OCI-LY1 (cell line): Measurements from ENCODE around the gene SHISAL2A.

Source experiments
- H2AFZ ChIP-seq: fragments of 200-600 bp; sonication (generic), shearing (Covaris generic); 2 replicates; pipeline ENCODE4 v1.6.0; 2014; ENCODE audit warnings: antibody characterized with exemption, mild to moderate bottlenecking, low read length
- H3F3A ChIP-seq: fragments of 200-600 bp; sonication (generic), shearing (Covaris generic); 2 replicates; pipeline ENCODE4 v1.6.0; 2014; ENCODE audit warnings: mild to moderate bottlenecking, antibody characterized with exemption, low read length, moderate library complexity; ENCODE audit not compliant: insufficient read depth
- H3K27ac ChIP-seq: fragments of 200-600 bp; sonication (generic); 2 replicates; pipeline ENCODE4 v1.5.1; 2014; ENCODE audit warnings: low read length, mixed run types, mild to moderate bottlenecking, low read depth; ENCODE audit not compliant: poor library complexity, severe bottlenecking
- H3K27me3 ChIP-seq: fragments of 200-600 bp; sonication (generic); 2 replicates; pipeline ENCODE4 v1.6.0; 2014; ENCODE audit warnings: antibody characterized with exemption, mild to moderate bottlenecking, low read length, moderate library complexity; ENCODE audit not compliant: insufficient read depth
- H3K36me3 ChIP-seq: fragments of 200-600 bp; sonication (generic); 2 replicates; pipeline ENCODE4 v1.6.1; 2014; ENCODE audit warnings: mild to moderate bottlenecking, antibody characterized with exemption, low read length, moderate library complexity, mixed read lengths; ENCODE audit not compliant: insufficient read depth
- H3K4me1 ChIP-seq: fragments of 200-600 bp; sonication (generic); 2 replicates; pipeline ENCODE4 v1.5.1; 2014; ENCODE audit warnings: mild to moderate bottlenecking, low read length, moderate library complexity; ENCODE audit not compliant: insufficient read depth, severe bottlenecking
- H3K4me2 ChIP-seq: fragments of 200-600 bp; sonication (generic), shearing (Covaris generic); 2 replicates; pipeline ENCODE4 v1.6.1; 2014; ENCODE audit warnings: low read length
- H3K4me3 ChIP-seq: fragments of 200-600 bp; sonication (generic); 2 replicates; pipeline ENCODE4 v1.5.1; 2014; ENCODE audit warnings: low read length, low read depth, mild to moderate bottlenecking, mixed read lengths; ENCODE audit not compliant: poor library complexity, severe bottlenecking
- H3K79me2 ChIP-seq: fragments of 200-600 bp; shearing (Covaris generic); 2 replicates; pipeline ENCODE4 v1.6.1; 2016; ENCODE audit warnings: mixed run types, low read length, mixed read lengths; ENCODE audit not compliant: insufficient read depth
- H3K9ac ChIP-seq: fragments of 200-600 bp; sonication (generic), shearing (Covaris generic); 2 replicates; pipeline ENCODE4 v1.6.1; 2014; ENCODE audit warnings: mild to moderate bottlenecking, low read length, mixed read lengths
- H3K9me2 ChIP-seq: fragments of 200-600 bp; sonication (generic), shearing (Covaris generic); 2 replicates; pipeline ENCODE4 v1.6.1; 2014; ENCODE audit warnings: low read depth, mild to moderate bottlenecking, low read length, mixed read lengths
- H3K9me3 ChIP-seq: fragments of 200-600 bp; shearing (Covaris generic); 2 replicates; pipeline ENCODE4 v1.6.1; 2014; ENCODE audit warnings: low read length, mixed read lengths
- H4K20me1 ChIP-seq: fragments of 200-600 bp; sonication (generic), shearing (Covaris generic); 2 replicates; pipeline ENCODE4 v1.6.0; 2016; ENCODE audit warnings: mild to moderate bottlenecking, low read length; ENCODE audit not compliant: insufficient read depth
- CTCF ChIP-seq: fragments of 200-600 bp; sonication (generic), shearing (Covaris generic); IDR thresholded peaks from 2 replicates; pipeline ENCODE4 v1.5.1; 2017; ENCODE audit warnings: mild to moderate bottlenecking, antibody characterized with exemption, low read length, moderate library complexity, mixed read lengths
- EZH2 ChIP-seq: fragments of 200-600 bp; sonication (generic), shearing (Covaris generic); IDR thresholded peaks from 2 replicates; pipeline ENCODE4 v1.8.0; 2017; ENCODE audit warnings: borderline replicate concordance, mixed run types, mild to moderate bottlenecking, antibody characterized with exemption, low read length, moderate library complexity, mixed read lengths

SHISAL2A gene

GRCh38 chr1:52632732-52633290 is at the start of gene SHISAL2A:
Gene SHISAL2A, plus strand, starts transcription at chr1:52633168. Its CDS starts 326 bp downstream, at chr1:52633494.
- H3K27me3 ChIP-seq: no peaks in the 10 kb centered on the region
- peak within 1 kb of the TSS; percentile 66 for H3K4me3 ChIP-seq
- peak within 1 kb of the TSS; percentile 95 for H3K4me2 ChIP-seq
- H3K79me2 ChIP-seq: no peaks in the 10 kb centered on the region
- no peaks in the 10 kb centered on the region for H3K9me3 ChIP-seq
- peak within 1 kb of the TSS; percentile 84 for H3K9ac ChIP-seq
- no peaks in the 10 kb centered on the region for H3K9me2 ChIP-seq
- H3K36me3 ChIP-seq: no peaks in the 10 kb centered on the region; the same call in 1 of the 2 replicates
- no peak for TF ChIP-seq EZH2
- TF ChIP-seq CTCF: no peak
- H3K4me1 ChIP-seq: peaks cover 94% of the 10 kb centered on the region
- no peak within 1 kb of the TSS for H2AFZ ChIP-seq
- no peaks in the 10 kb centered on the region for H3F3A ChIP-seq
- no peaks in the 10 kb centered on the region for H4K20me1 ChIP-seq
- peak within 1 kb of the TSS; percentile 98 for H3K27ac ChIP-seq

- H3K4me2 ChIP-seq: no peak overlapping the region
- H4K20me1 ChIP-seq: no peaks in the 10 kb centered on the region
- no peak overlapping the region for H3K9ac ChIP-seq
- no peaks in the 10 kb centered on the region for H3K36me3 ChIP-seq
- H3K4me3 ChIP-seq: no peak overlapping the region
- no peaks in the 10 kb centered on the region for H3F3A ChIP-seq
- H3K9me2 ChIP-seq: no peaks in the 10 kb centered on the region
- no peak overlapping the region for H3K27ac ChIP-seq
- no peaks in the 10 kb centered on the region for H3K9me3 ChIP-seq
- TF ChIP-seq EZH2 (no peak), CTCF (no peak)
- H3K4me1 ChIP-seq: no peaks in the 10 kb centered on the region
- H2AFZ ChIP-seq: no peak overlapping the region
- H3K27me3 ChIP-seq: no peaks in the 10 kb centered on the region
- no peaks in the 10 kb centered on the region for H3K79me2 ChIP-seq
Observed at GRCh38 chr1:52585474-52585873, 47.5 kb upstream of the SHISAL2A start.

- no peak overlapping the region for H3K4me2 ChIP-seq
- no peaks in the 10 kb centered on the region for H3F3A ChIP-seq
- no peaks in the 10 kb centered on the region for H3K27me3 ChIP-seq
- no peak overlapping the region for H3K27ac ChIP-seq
- H2AFZ ChIP-seq: no peak overlapping the region
- no peak overlapping the region for H3K9ac ChIP-seq
- no peaks in the 10 kb centered on the region for H3K9me2 ChIP-seq
- H3K4me3 ChIP-seq: no peak overlapping the region
- H3K4me1 ChIP-seq: peaks cover 9% of the 10 kb centered on the region
- no peaks in the 10 kb centered on the region for H3K36me3 ChIP-seq
- no peak for TF ChIP-seq EZH2
- no peak for TF ChIP-seq CTCF
- no peaks in the 10 kb centered on the region for H4K20me1 ChIP-seq
- no peaks in the 10 kb centered on the region for H3K9me3 ChIP-seq
- no peaks in the 10 kb centered on the region for H3K79me2 ChIP-seq
Observed at GRCh38 chr1:52588027-52588426, 44.9 kb upstream of the SHISAL2A start.
